GM12878 (cell line): ENCODE results near the gene KIF3A. TPM values are rescaled to one million over a fixed set of nuclear protein-coding genes. Genes with fewer than 3 reads are reported as not detected.

Experiments
- ATAC-seq: fragments of 200-7000 bp; cut with Tn5 transposase; 3 replicates; pipeline ENCODE4 v1.9.1; 2020; ENCODE audit warnings: mild to moderate bottlenecking, moderate library complexity
- BruUV-seq: library from RNA; stranded (reverse); fragments of 400-500 nt; replicated peaks from 2 replicates; lab custom pipeline; 2021; lab: Mats Ljungman, UMichigan
- CTCF ChIA-PET: fragments of 300-600 bp; sonication (Branson Sonifier 250); formaldehyde crosslinking; extraction: SDS; loops from one replicate; lab custom pipeline; 2021; ENCODE audit warnings: inconsistent platforms; lab: Yijun Ruan, JAX
- POLR2A ChIA-PET: fragments of 350-600 bp; formaldehyde crosslinking; extraction: SDS; loops from one replicate; lab custom pipeline; 2021; ENCODE audit warnings: inconsistent platforms; lab: Charles Lee
- RAD21 ChIA-PET: fragments of 300-600 bp; sonication (Branson Sonifier 250); formaldehyde crosslinking; loops from one replicate; lab custom pipeline; 2023; ENCODE audit warnings: antibody characterized with exemption; ENCODE audit not compliant: unreplicated experiment; lab: Charles Lee
- SMC1A ChIA-PET: fragments of 300-600 bp; sonication (Branson Sonifier 250); formaldehyde crosslinking; loops from one replicate; lab custom pipeline; 2023; ENCODE audit not compliant: unreplicated experiment, uncharacterized antibody; lab: Charles Lee
- DNase-seq: peaks from one replicate; pipeline ENCODE4 v3.0.0-alpha.2; 2011; ENCODE audit warnings: low read depth, low spot score
- FAIRE-seq: peaks from 3 replicates; lab custom pipeline; 2011; peaks lifted over from hg19 to GRCh38; lab: Jason Lieb, UNC
- H2AFZ ChIP-seq: 2 replicates; pipeline ENCODE4 v1.6.0; 2011; ENCODE audit warnings: low read depth, low read length, control low read depth; ENCODE audit not compliant: control insufficient read depth
- H3K27ac ChIP-seq: 2 replicates; pipeline ENCODE4 v1.5.1; 2011; ENCODE audit warnings: control low read depth; ENCODE audit not compliant: control insufficient read depth, insufficient read depth
- H3K27me3 ChIP-seq, 2 experiments: replicated peaks in 1 of 2; 2 replicates each; pipeline versions ENCODE4 v1.6.0 to v1.6.1; 2011; ENCODE audit warnings: low read length in 1 of 2; ENCODE audit not compliant: control insufficient read depth in 2 of 2, insufficient read depth in 2 of 2
- H3K36me3 ChIP-seq, 2 experiments: 2 replicates each; pipeline ENCODE4 v1.5.1; 2011; ENCODE audit warnings: low read length in 1 of 2; ENCODE audit not compliant: control insufficient read depth in 2 of 2, insufficient read depth in 2 of 2
- H3K4me1 ChIP-seq: 2 replicates; pipeline ENCODE4 v1.6.1; 2011; ENCODE audit warnings: mild to moderate bottlenecking, low read length, moderate library complexity, mixed read lengths; ENCODE audit not compliant: control insufficient read depth, insufficient read depth
- H3K4me2 ChIP-seq: 2 replicates; pipeline ENCODE4 v1.6.0; 2011; ENCODE audit warnings: control low read depth; ENCODE audit not compliant: control insufficient read depth, insufficient read depth
- H3K4me3 ChIP-seq: fragments of 200-600 bp; sonication (generic); 2 replicates; pipeline ENCODE4 v1.5.1; 2016
- H3K79me2 ChIP-seq: 2 replicates; pipeline ENCODE4 v1.6.0; 2011; ENCODE audit warnings: low read length; ENCODE audit not compliant: control insufficient read depth, insufficient read depth
- H3K9ac ChIP-seq: 2 replicates; pipeline ENCODE4 v1.8.0; 2011; ENCODE audit warnings: low read length, control low read depth, mixed read lengths; ENCODE audit not compliant: control insufficient read depth, insufficient read depth
- H3K9me3 ChIP-seq: replicated peaks from 3 replicates; pipeline ENCODE4 v1.5.1; 2011; ENCODE audit warnings: mild to moderate bottlenecking, low read length; ENCODE audit not compliant: control insufficient read depth, insufficient read depth
- H4K20me1 ChIP-seq: 2 replicates; pipeline ENCODE4 v1.6.0; 2011; ENCODE audit not compliant: control insufficient read depth, insufficient read depth
- BRCA1 ChIP-seq: IDR thresholded peaks from 2 replicates; pipeline ENCODE4 v1.6.1; 2011; ENCODE audit warnings: low read depth, low read length, improper control_type of control experiment
- CBX5 ChIP-seq: sonication (generic); IDR thresholded peaks from 2 replicates; pipeline ENCODE4 v1.6.1; 2016; ENCODE audit warnings: low read depth, moderate library complexity, mild to moderate bottlenecking, inconsistent platforms
- CHD4 ChIP-seq: fragments of 200-600 bp; sonication (generic); IDR thresholded peaks from 2 replicates; pipeline ENCODE4 v1.6.1; 2016; ENCODE audit warnings: mild to moderate bottlenecking
- EP300 ChIP-seq, 2 experiments: fragments of 150-350 bp in 1 of 2; IDR thresholded peaks; 2 replicates each; pipeline ENCODE4 v1.6.1; 2011 to 2012; ENCODE audit warnings: low read depth in 2 of 2, low read length in 2 of 2, borderline replicate concordance in 1 of 2, improper control_type of control experiment in 1 of 2, inconsistent platforms in 1 of 2; ENCODE audit not compliant: control insufficient read depth in 1 of 2
- RAD51 ChIP-seq: fragments of 450-650 bp; IDR thresholded peaks from 2 replicates; pipeline ENCODE4 v1.6.1; 2016; ENCODE audit warnings: moderate library complexity, mild to moderate bottlenecking, inconsistent platforms
- RB1 ChIP-seq: fragments of 450-650 bp; formaldehyde crosslinking; IDR thresholded peaks from 2 replicates; pipeline ENCODE4 v1.6.1; 2017; ENCODE audit warnings: mild to moderate bottlenecking, borderline replicate concordance
- RCOR1 ChIP-seq: conservative IDR thresholded peaks from 2 replicates; pipeline ENCODE4 v1.6.1; 2012; ENCODE audit warnings: low read depth, low read length, improper control_type of control experiment
- TAF1 ChIP-seq: IDR thresholded peaks from 2 replicates; pipeline ENCODE4 v1.6.1; 2011; ENCODE audit warnings: mild to moderate bottlenecking, low read depth, low read length, borderline replicate concordance
- ZBED1 ChIP-seq: IDR thresholded peaks from 2 replicates; pipeline ENCODE4 v1.6.1; 2016; ENCODE audit warnings: borderline replicate concordance
- ZBTB4 ChIP-seq: fragments of 450-650 bp; formaldehyde crosslinking; IDR thresholded peaks from 2 replicates; pipeline ENCODE4 v1.4.0; 2022; ENCODE audit warnings: mild to moderate bottlenecking, moderate library complexity
- ZNF217 ChIP-seq: fragments of 450-650 bp; IDR thresholded peaks from 2 replicates; pipeline ENCODE4 v1.6.1; 2017; ENCODE audit warnings: antibody characterized with exemption, mild to moderate bottlenecking
- WGBS: methylation state at CpG from one replicate; pipeline ENCODE4 v1.1.6; 2016; ENCODE audit warnings: low lambda C conversion rate; ENCODE audit not compliant: insufficient replicate concordance, insufficient coverage; ENCODE audit errors: missing lambda C conversion rate; 5-methylcytosine and 5-hydroxymethylcytosine counted together
- in situ Hi-C: fragments of 300-500 bp; cut with MboI; formaldehyde crosslinking; loops from 9 replicates; pipeline ENCODE4 v1.14.3; 2018; ENCODE audit warnings: mixed read lengths
- intact Hi-C: fragments of 100-400 bp; cut with micrococcal nuclease; formaldehyde crosslinking; loops from one replicate; pipeline ENCODE4 v1.14.2; 2022; ENCODE audit not compliant: unreplicated experiment
- polyA plus RNA-seq, 11 experiments: library from polyadenylated mRNA; depleted of rRNA in 4 of 11; unstranded in 6 of 11; stranded (reverse) in 5 of 11; fragments of >200 nt; fragmentation: Nextera tagmentation in 4 of 11; fragmentation: Illumina TruSeq in 1 of 11; extraction: Ambion mirVana in 4 of 11; extraction: Trizol in 1 of 11; gene quantifications; 1 replicate in 1 of 11; 2 replicates in 10 of 11; pipeline versions ENCODE4 v1.2.1 to v1.2.3, GENCODE V29; 2011 to 2016; ENCODE audit warnings: inconsistent platforms in 2 of 11, missing spikeins in 2 of 11, low read depth in 1 of 11
- total RNA-seq, 4 experiments: library from RNA; depleted of rRNA in 3 of 4; stranded (reverse); fragments of >200 nt in 3 of 4; fragmentation: Illumina TruSeq in 1 of 4; extraction: Trizol in 1 of 4; gene quantifications; 2 replicates each; pipeline versions ENCODE4 v1.2.1 to v1.2.3, GENCODE V29; 2013 to 2021
- TF ChIP-seq, protein P1 (sequence below): IDR thresholded peaks from 2 replicates; pipeline ENCODE4 v1.6.1; 2011; ENCODE audit warnings: low read depth, mild to moderate bottlenecking, low read length, moderate library complexity, borderline replicate concordance; ENCODE audit errors: extremely low read depth

The KIF3A gene
- total and polyA plus RNA-seq, 10 of the 15 experiments (the other 5 are each of a cell fraction or from before 2014, with no cell fraction given) = 2.7 to 36.5 (median 10.0) TPM

- Histone ChIP-seq H3K27ac (no peak overlapping the region), H3K9ac (no peak overlapping the region), H2AFZ (no peak overlapping the region), H3K9me3 (no peaks in the 10 kb centered on the region), H3K27me3 (no peaks in the 10 kb centered on the region), H3K4me1 (no peaks in the 10 kb centered on the region), H3K36me3 (no peaks in the 10 kb centered on the region; a peak in 1 of 4 replicates), H3K4me2 (no peak overlapping the region), H3K79me2 (peaks cover 5% of the 10 kb centered on the region), H3K4me3 (no peak overlapping the region), H4K20me1 (no peaks in the 10 kb centered on the region)
- RAD21 ChIA-PET = interaction anchor here (1.2 to 2.4 kb wide), 2 partner anchors 18 to 22 kb away, joined by 3 to 5 read pairs; no protein-coding TSS in a partner anchor
- SMC1A ChIA-PET = interaction anchor here (0.8 to 1.5 kb wide), 4 partner anchors 10 to 46 kb away, joined by 3 read pairs; partner anchors contain the start of gene KIF3A
- DNase-seq = no peak
- 84% methylated on average over 8 of the region's 8 CpGs for WGBS
- no TSS peak for BruUV-seq
- FAIRE-seq = no peak
- no peak for TF ChIP-seq ZBED1
- no peak for TF ChIP-seq RAD51
- no peak for TF ChIP-seq CBX5
- TF ChIP-seq RCOR1 = no peak
- no peak for ATAC-seq
- intact Hi-C loops (no loop called here), in situ Hi-C loops (no loop called here)
- CTCF ChIA-PET = interaction anchor here (1.0 to 2.0 kb wide), 5 partner anchors 13 to 48 kb away, joined by 3 to 7 read pairs (median 3); no protein-coding TSS in a partner anchor
- POLR2A ChIA-PET = interaction anchor here (1.0 kb wide), 1 partner anchor 17 kb away, joined by 3 read pairs; no protein-coding TSS in a partner anchor
These were observed 34.2 kb upstream of the KIF3A start for GRCh38 chr5:132771503-132771998.

- in situ Hi-C loops = no loop called here
- ATAC-seq = no peak
- H3K9ac ChIP-seq = no peak overlapping the region
- H3K4me3 ChIP-seq = no peak overlapping the region
- H3K9me3 ChIP-seq = no peaks in the 10 kb centered on the region
- H3K36me3 ChIP-seq = no peaks in the 10 kb centered on the region; a peak in 1 of 4 replicates
- H2AFZ ChIP-seq = no peak overlapping the region
- no peaks in the 10 kb centered on the region for H4K20me1 ChIP-seq
- ChIA-PET POLR2A (interaction anchor here (0.6 to 1.0 kb wide), 2 partner anchors 50 to 188 kb away, joined by 4 to 5 read pairs; no protein-coding TSS in a partner anchor), SMC1A (interaction anchor here (1.0 to 1.5 kb wide), 4 partner anchors 16 to 47 kb away, joined by 3 to 4 read pairs (median 4); partner anchors contain the start of gene KIF3A), RAD21 (interaction anchor here (0.6 to 2.4 kb wide), 3 partner anchors 17 to 1191 kb away, joined by 3 to 5 read pairs (median 4); no protein-coding TSS in a partner anchor), CTCF (interaction anchor here (1.0 to 2.0 kb wide), 5 partner anchors 14 to 49 kb away, joined by 3 to 7 read pairs (median 3); no protein-coding TSS in a partner anchor)
- WGBS = 94% methylated on average over 8 of the region's 8 CpGs
- H3K27ac ChIP-seq = no peak overlapping the region
- no peak for DNase-seq
- no TSS peak for BruUV-seq
- H3K79me2 ChIP-seq = peaks cover 2% of the 10 kb centered on the region; the same call in 1 of the 2 replicates
- H3K4me1 ChIP-seq = no peaks in the 10 kb centered on the region
- no peak overlapping the region for H3K4me2 ChIP-seq
- no peak for FAIRE-seq
- intact Hi-C loops = no loop called here
- no peaks in the 10 kb centered on the region for H3K27me3 ChIP-seq
- TF ChIP-seq BRCA1 = no peak
- TF ChIP-seq CHD4 = no peak
- TF ChIP-seq ZNF217 = no peak
- TF ChIP-seq, protein P1, sequence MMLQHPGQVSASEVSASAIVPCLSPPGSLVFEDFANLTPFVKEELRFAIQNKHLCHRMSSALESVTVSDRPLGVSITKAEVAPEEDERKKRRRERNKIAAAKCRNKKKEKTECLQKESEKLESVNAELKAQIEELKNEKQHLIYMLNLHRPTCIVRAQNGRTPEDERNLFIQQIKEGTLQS = no peak
- no peak for TF ChIP-seq RB1
- TF ChIP-seq EP300 (IDR thresholded peaks at IDR 0.05; ENCODE audit: borderline replicate concordance in 1 of 2, control insufficient read depth in 1 of 2, low read depth in 2 of 2, low read length in 2 of 2) = no peak
- TF ChIP-seq TAF1 = no peak
- TF ChIP-seq ZBTB4 (CRISPR knock-in tag) = no peak
These were observed 33.3 kb upstream of the KIF3A start for GRCh38 chr5:132770476-132771159.
